Thyroid gland (tissue), 4 donors: ENCODE data around the gene SEMA5A. TPM values are rescaled to one million over a fixed set of nuclear protein-coding genes. Genes with fewer than 3 reads are reported as not detected.

Experiments used
- DNase-seq, 2 donors: peaks; one replicate each; pipeline ENCODE4 v3.0.0-alpha.2; 2019
- H3K27ac ChIP-seq, 3 donors: fragments of 200-600 bp; sonication (generic); 1 replicate in 2 of 3; 2 replicates in 1 of 3; pipeline ENCODE4 v1.5.1; 2016 to 2019; ENCODE audit warnings: mild to moderate bottlenecking in 1 of 3, moderate library complexity in 1 of 3
- H3K27me3 ChIP-seq: fragments of 200-600 bp; sonication (generic); one replicate; pipeline ENCODE4 v1.5.1; 2019
- H3K36me3 ChIP-seq, 2 donors: fragments of 200-600 bp; sonication (generic); one replicate each; pipeline ENCODE4 v1.5.1; 2016 to 2019
- H3K4me1 ChIP-seq, 2 donors: fragments of 200-600 bp; sonication (generic); one replicate each; pipeline ENCODE4 v1.5.1; 2017 to 2019
- H3K4me3 ChIP-seq, 3 donors: fragments of 200-600 bp; sonication (generic); replicated peaks in 1 of 3; 1 replicate in 2 of 3; 2 replicates in 1 of 3; pipeline ENCODE4 v1.5.1; 2016; ENCODE audit warnings: mild to moderate bottlenecking in 1 of 3
- H3K9me3 ChIP-seq: fragments of 200-600 bp; sonication (generic); one replicate; pipeline ENCODE4 v1.5.1; 2017
- POLR2A ChIP-seq, 2 donors: fragments of 450-650 bp; IDR thresholded peaks; one replicate each; pipeline ENCODE4 v1.6.1; 2017; ENCODE audit warnings: antibody characterized with exemption in 2 of 2, mild to moderate bottlenecking in 2 of 2, moderate library complexity in 1 of 2
- WGBS, 2 donors: methylation state at CpG; one replicate each; pipeline ENCODE4 v1.1.5; 2017; 5-methylcytosine and 5-hydroxymethylcytosine counted together
- intact Hi-C: fragments of 100-400 bp; cut with DNase I; formaldehyde crosslinking; loops from one replicate; pipeline ENCODE4 v1.15.1; 2023
- total RNA-seq, 4 donors: library from RNA; depleted of rRNA; stranded (reverse); fragments of >200 nt; gene quantifications; one replicate each; pipeline ENCODE4 v1.2.3, GENCODE V29; 2016
- TF ChIP-seq, protein P1 (sequence below), 6 experiments: fragments of 200-600 bp in 3 of 6; fragments of 450-650 bp in 3 of 6; sonication (generic) in 3 of 6; IDR thresholded peaks; one replicate each; pipeline ENCODE4 v1.5.1; 2016 to 2019; ENCODE audit warnings: antibody characterized with exemption in 6 of 6, mild to moderate bottlenecking in 2 of 6, inconsistent platforms in 1 of 6, moderate library complexity in 1 of 6

SEMA5A gene
- total RNA-seq, 4 donors from 2014 or later: 1.8 to 8.4 (median 3.8) TPM

DNA sequence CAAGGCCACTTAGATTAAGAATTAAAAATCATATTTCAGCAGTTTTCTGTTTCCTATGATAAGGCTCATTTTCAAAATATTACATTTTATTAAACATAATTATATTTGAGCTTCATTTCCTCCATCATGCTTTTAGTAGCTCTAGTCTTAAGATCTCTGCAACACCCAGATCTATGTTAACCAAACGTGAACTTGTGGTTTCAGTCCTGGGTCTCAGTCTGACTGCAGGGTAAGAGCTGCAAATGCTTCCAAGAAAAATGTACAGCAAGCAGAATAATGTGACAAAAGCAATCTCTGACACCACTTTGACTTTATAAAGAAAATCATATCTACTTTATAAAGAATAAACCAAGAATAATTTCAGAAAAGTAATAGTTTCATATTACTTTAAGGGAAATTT is 512.4 kb downstream of the SEMA5A start:
- WGBS, 2 donors: 67 to 82% methylated on average over 1 of the region's 1 CpG
- TF ChIP-seq POLR2A (IDR thresholded peaks at IDR 0.05): no peak
- TF ChIP-seq, protein P1, sequence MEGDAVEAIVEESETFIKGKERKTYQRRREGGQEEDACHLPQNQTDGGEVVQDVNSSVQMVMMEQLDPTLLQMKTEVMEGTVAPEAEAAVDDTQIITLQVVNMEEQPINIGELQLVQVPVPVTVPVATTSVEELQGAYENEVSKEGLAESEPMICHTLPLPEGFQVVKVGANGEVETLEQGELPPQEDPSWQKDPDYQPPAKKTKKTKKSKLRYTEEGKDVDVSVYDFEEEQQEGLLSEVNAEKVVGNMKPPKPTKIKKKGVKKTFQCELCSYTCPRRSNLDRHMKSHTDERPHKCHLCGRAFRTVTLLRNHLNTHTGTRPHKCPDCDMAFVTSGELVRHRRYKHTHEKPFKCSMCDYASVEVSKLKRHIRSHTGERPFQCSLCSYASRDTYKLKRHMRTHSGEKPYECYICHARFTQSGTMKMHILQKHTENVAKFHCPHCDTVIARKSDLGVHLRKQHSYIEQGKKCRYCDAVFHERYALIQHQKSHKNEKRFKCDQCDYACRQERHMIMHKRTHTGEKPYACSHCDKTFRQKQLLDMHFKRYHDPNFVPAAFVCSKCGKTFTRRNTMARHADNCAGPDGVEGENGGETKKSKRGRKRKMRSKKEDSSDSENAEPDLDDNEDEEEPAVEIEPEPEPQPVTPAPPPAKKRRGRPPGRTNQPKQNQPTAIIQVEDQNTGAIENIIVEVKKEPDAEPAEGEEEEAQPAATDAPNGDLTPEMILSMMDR (IDR thresholded peaks at IDR 0.05): no peak
- DNase-seq: no peak
- no peak overlapping the region for H3K4me3 ChIP-seq
- no peaks in the 10 kb centered on the region for H3K4me1 ChIP-seq
- no peak overlapping the region for H3K27ac ChIP-seq
- no peaks in the 10 kb centered on the region for H3K36me3 ChIP-seq
- H3K27me3 ChIP-seq: no peaks in the 10 kb centered on the region
- intact Hi-C loops: no loop called here
- H3K9me3 ChIP-seq: no peaks in the 10 kb centered on the region

DNA sequence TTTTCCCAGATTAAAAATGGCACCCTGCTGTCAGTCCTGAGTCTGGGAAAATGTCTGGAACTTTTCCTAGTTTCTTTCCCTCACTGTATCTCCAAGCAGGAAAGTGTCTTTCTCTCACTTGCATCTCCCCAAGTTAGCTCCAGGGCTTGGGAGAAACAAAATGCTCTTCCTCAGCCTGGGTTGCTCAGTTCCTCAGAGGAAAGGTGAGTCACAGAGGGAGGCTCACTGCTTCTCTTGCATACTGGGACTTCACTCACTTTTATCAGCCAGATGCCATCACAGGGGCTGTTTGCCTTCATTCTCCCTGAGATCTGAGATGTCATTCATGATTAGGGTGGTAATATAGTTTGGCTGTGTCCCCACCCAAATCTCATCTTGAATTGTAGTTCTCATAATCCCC is 519.9 kb downstream of the SEMA5A start:
- H3K9me3 ChIP-seq: no peaks in the 10 kb centered on the region
- intact Hi-C loops: no loop called here
- H3K4me1 ChIP-seq: no peaks in the 10 kb centered on the region
- no peak for DNase-seq
- H3K4me3 ChIP-seq: no peak overlapping the region
- no peak overlapping the region for H3K27ac ChIP-seq
- TF ChIP-seq, protein P1 (IDR thresholded peaks at IDR 0.05): no peak
- no peak for TF ChIP-seq POLR2A (IDR thresholded peaks at IDR 0.05)
- H3K36me3 ChIP-seq: no peaks in the 10 kb centered on the region
- no peaks in the 10 kb centered on the region for H3K27me3 ChIP-seq

DNA sequence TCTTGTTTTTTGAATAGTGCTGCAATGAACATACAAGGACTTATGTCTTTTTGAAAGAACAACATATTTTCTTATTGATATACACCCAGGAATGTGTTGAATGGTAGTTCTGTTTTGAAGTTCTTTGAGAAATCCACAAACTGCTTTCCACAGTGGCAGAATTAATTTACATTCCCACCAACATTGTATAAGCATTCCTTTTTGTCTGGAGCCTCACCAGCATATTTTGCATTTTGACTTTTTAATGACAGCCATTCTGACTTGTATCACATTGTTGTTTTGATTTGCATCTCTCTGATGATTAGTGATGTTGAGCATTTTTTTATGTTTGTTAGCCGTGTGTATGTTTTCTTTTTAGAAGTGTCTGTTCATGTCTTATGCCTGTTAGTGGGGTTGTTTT is 524.9 kb downstream of the SEMA5A start:
- no peaks in the 10 kb centered on the region for H3K4me1 ChIP-seq
- H3K27me3 ChIP-seq: no peaks in the 10 kb centered on the region
- whole genome bisulfite sequencing, 2 donors: 77 to 85% methylated on average over 1 of the region's 1 CpG
- H3K9me3 ChIP-seq: no peaks in the 10 kb centered on the region
- intact Hi-C loops: no loop called here
- H3K4me3 ChIP-seq: no peak overlapping the region
- TF ChIP-seq, protein P1 (IDR thresholded peaks at IDR 0.05): no peak
- no peak for TF ChIP-seq POLR2A (IDR thresholded peaks at IDR 0.05)
- DNase-seq: no peak
- no peaks in the 10 kb centered on the region for H3K36me3 ChIP-seq
- no peak overlapping the region for H3K27ac ChIP-seq

DNA sequence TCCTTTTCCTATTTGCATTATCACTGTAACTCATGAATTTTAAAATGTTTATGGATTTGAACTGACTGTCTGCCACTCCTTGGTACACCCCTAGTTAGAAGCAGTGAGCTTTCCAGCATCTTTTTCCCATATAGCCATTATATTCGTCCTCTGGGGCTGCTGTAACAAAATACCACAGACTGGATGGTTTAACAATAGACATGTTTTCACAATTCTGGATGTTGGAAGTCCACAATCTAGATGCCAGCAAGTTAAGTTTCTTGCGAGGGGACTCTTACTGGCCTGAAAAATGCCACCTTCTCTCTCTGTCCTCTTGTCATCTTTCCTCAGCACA is 530.0 kb downstream of the SEMA5A start:
- no peaks in the 10 kb centered on the region for H3K4me1 ChIP-seq
- DNase-seq: no peak
- no peaks in the 10 kb centered on the region for H3K9me3 ChIP-seq
- TF ChIP-seq POLR2A (IDR thresholded peaks at IDR 0.05): no peak
- no peak overlapping the region for H3K4me3 ChIP-seq
- intact Hi-C loops: no loop called here
- H3K27me3 ChIP-seq: no peaks in the 10 kb centered on the region
- WGBS, 2 donors: 57 to 64% methylated on average over 2 of the region's 2 CpGs
- no peak overlapping the region for H3K27ac ChIP-seq
- H3K36me3 ChIP-seq: no peaks in the 10 kb centered on the region

DNA sequence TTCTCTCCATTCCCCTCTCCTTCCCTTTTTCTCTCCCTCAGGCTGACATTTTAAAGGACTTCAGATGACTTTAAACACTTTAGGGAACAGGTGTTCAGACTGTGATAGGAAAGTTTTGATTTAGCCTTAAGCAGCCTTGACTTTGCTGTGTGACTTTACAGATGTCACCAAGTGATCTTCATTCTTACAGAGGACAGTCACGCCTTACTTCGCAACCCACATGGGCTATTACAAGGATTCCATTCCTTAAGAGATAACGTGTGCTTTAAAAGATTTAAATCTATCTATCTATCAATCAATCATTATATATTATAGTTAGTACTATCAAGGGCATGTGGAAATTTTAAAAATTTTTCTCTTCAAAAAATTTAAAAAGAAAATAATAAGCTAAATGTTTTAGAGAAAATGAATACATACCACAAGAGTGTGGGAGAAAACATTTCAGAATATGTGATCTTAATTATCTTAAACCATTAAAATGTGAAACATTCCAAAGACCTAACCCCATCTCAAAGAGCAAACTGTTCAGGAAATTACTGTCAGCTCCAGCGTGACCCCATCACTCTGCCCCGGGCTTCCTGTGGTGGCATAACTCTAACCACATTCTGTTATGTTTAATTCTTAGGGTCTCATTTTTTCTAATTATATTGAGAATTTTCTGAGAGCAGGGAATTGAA is 530.5 kb downstream of the SEMA5A start:
- H3K9me3 ChIP-seq: no peaks in the 10 kb centered on the region
- no peak for TF ChIP-seq POLR2A (IDR thresholded peaks at IDR 0.05)
- TF ChIP-seq, protein P1 (IDR thresholded peaks at IDR 0.05): no peak
- no peak overlapping the region for H3K27ac ChIP-seq
- no peak overlapping the region for H3K4me3 ChIP-seq
- no peaks in the 10 kb centered on the region for H3K4me1 ChIP-seq
- H3K27me3 ChIP-seq: no peaks in the 10 kb centered on the region
- intact Hi-C loops: no loop called here
- no peaks in the 10 kb centered on the region for H3K36me3 ChIP-seq
- no peak for DNase-seq
- 64 to 73% methylated on average over 5 of the region's 5 CpGs for WGBS, 2 donors

DNA sequence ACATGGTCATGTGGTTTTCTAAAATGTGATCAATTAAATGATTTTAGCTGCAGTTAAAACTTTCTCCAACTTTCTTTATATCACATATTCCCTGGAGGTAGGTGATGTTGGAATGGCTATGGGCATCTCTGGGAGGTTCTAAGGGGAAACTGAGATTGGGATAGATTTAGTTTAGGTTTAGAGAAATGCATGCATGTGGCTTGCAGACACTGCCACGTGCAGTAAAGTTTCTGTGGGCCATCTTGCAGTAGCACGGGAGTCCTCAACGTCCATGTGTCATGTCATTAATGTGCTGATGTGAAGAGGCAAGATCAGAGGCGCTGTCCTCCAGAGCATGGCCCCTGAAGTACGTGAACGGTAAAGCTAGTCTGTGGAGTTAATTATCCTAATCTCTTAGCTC is 532.7 kb downstream of the SEMA5A start:
- no peak for DNase-seq
- Histone ChIP-seq H3K36me3 (no peaks in the 10 kb centered on the region), H3K4me3 (no peak overlapping the region), H3K9me3 (no peaks in the 10 kb centered on the region), H3K27ac (no peak overlapping the region), H3K4me1 (no peaks in the 10 kb centered on the region), H3K27me3 (no peaks in the 10 kb centered on the region)
- WGBS, 2 donors: 84 to 91% methylated on average over 6 of the region's 6 CpGs
- intact Hi-C loops: no loop called here
- TF ChIP-seq, protein P1 (IDR thresholded peaks at IDR 0.05): no peak
- TF ChIP-seq POLR2A (IDR thresholded peaks at IDR 0.05): no peak
